ENCODE measurements around the gene TBC1D32.
"Not testable (repeated sequence)": the region's sequence is repeated elsewhere in the genome, so short reads cannot be mapped to it uniquely, and the experiment has no call there.

TBC1D32 gene, protein sequence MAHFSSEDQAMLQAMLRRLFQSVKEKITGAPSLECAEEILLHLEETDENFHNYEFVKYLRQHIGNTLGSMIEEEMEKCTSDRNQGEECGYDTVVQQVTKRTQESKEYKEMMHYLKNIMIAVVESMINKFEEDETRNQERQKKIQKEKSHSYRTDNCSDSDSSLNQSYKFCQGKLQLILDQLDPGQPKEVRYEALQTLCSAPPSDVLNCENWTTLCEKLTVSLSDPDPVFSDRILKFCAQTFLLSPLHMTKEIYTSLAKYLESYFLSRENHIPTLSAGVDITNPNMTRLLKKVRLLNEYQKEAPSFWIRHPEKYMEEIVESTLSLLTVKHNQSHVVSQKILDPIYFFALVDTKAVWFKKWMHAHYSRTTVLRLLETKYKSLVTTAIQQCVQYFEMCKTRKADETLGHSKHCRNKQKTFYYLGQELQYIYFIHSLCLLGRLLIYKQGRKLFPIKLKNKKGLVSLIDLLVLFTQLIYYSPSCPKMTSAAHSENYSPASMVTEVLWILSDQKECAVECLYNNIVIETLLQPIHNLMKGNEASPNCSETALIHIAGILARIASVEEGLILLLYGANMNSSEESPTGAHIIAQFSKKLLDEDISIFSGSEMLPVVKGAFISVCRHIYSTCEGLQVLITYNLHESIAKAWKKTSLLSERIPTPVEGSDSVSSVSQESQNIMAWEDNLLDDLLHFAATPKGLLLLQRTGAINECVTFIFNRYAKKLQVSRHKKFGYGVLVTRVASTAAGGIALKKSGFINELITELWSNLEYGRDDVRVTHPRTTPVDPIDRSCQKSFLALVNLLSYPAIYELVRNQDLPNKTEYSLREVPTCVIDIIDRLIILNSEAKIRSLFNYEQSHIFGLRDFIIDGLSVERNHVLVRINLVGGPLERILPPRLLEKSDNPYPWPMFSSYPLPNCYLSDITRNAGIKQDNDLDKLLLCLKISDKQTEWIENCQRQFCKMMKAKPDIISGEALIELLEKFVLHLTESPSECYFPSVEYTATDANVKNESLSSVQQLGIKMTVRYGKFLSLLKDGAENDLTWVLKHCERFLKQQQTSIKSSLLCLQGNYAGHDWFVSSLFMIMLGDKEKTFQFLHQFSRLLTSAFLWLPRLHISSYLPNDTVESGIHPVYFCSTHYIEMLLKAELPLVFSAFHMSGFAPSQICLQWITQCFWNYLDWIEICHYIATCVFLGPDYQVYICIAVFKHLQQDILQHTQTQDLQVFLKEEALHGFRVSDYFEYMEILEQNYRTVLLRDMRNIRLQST

GRCh38 chr6:121334299-121335086, at the start of gene TBC1D32:
TBC1D32 (minus strand) TSS chr6:121334480; CDS start chr6:121334430, 50 bp downstream.
- peak; percentile 74 to 92 for DNase-seq (ENCODE audit: low read depth in 1 of 2, low spot score in 1 of 2)
- in situ Hi-C loops (cut with HindIII; ENCODE audit: low pct_unique_long_range_greater_than_20kb, low sequenced_read_pairs) = no loop called here
- no peak for TF ChIP-seq JUND (IDR thresholded peaks at IDR 0.05; ENCODE audit: low read depth)

- no peak for DNase-seq (ENCODE audit: low read depth in 1 of 2, low spot score in 1 of 2)
- no peak for TF ChIP-seq JUND (IDR thresholded peaks at IDR 0.05; ENCODE audit: low read depth)
- in situ Hi-C loops (cut with HindIII; ENCODE audit: low pct_unique_long_range_greater_than_20kb, low sequenced_read_pairs) = no loop called here
Observed at GRCh38 chr6:121383478-121383877, 49.2 kb upstream of the TBC1D32 start.

- in situ Hi-C loops (cut with HindIII; ENCODE audit: low pct_unique_long_range_greater_than_20kb, low sequenced_read_pairs) = no loop called here
- no peak for DNase-seq (ENCODE audit: low read depth in 1 of 2, low spot score in 1 of 2)
- TF ChIP-seq JUND (IDR thresholded peaks at IDR 0.05; ENCODE audit: low read depth) = no peak
Observed at GRCh38 chr6:121382467-121383121, 48.3 kb upstream of the TBC1D32 start.

- DNase-seq (ENCODE audit: low read depth in 1 of 2, low spot score in 1 of 2) = no peak
- in situ Hi-C loops (cut with HindIII; ENCODE audit: low pct_unique_long_range_greater_than_20kb, low sequenced_read_pairs) = no loop called here
- no peak for TF ChIP-seq JUND (IDR thresholded peaks at IDR 0.05; ENCODE audit: low read depth)
Observed at GRCh38 chr6:121376411-121376810, 42.1 kb upstream of the TBC1D32 start.

GRCh38 chr6:121374219-121374618, 39.9 kb upstream of the TBC1D32 start:
- in situ Hi-C loops (cut with HindIII; ENCODE audit: low pct_unique_long_range_greater_than_20kb, low sequenced_read_pairs); DNase-seq (ENCODE audit: low read depth in 1 of 2, low spot score in 1 of 2): not testable (repeated sequence)

DNA sequence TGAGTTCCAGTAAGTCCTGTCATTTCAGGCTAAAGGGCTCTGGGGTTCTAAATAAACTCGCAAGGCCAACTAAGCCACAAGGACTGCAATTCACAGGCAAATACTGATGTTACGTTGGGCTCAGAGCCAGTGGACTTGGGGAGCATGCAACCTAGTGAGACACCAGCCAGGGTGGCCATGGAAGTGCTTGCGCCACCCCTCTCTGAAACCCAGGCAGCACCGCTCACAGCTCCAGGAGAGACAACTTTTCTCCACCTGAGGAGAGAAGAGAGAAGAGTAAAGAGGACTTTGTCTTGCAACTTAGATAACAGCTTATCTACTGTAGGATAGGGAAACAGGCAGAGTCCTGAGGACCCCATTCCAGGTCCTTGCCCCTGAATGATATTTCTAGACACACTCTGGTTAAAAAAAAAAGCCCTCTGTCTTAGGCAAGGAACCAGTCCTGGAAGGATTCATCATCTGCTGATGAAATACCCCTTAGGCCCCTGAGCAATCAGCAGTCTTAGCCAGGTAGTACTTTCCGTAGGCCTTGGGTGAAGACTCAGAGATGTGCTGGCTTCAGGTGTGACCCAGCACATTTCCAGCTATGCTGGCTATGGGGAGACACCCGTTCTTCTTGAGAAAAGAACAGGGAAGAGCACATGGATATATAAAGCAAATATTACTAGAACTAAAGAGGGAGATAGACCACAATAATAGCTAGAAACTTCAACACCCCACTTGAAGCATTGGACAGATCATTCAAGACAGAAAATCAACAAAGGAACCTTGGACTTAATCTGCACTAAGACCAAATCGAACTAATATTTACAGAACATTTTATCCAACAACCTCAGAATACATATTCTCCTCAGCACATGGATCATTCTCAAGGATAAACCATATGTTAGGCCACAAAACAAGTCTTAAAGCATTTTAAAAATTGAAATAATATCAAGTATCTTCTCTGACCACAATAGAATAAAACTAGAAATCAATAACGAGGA, 31.5 kb upstream of the TBC1D32 start:
- DNase-seq (ENCODE audit: low read depth in 1 of 2, low spot score in 1 of 2) = no peak
- no peak for TF ChIP-seq JUND (IDR thresholded peaks at IDR 0.05; ENCODE audit: low read depth)
- in situ Hi-C loops (cut with HindIII; ENCODE audit: low pct_unique_long_range_greater_than_20kb, low sequenced_read_pairs) = no loop called here

- no peak for DNase-seq (ENCODE audit: low read depth in 1 of 2, low spot score in 1 of 2)
- TF ChIP-seq JUND (IDR thresholded peaks at IDR 0.05; ENCODE audit: low read depth) = no peak
- in situ Hi-C loops (cut with HindIII; ENCODE audit: low pct_unique_long_range_greater_than_20kb, low sequenced_read_pairs) = no loop called here
Observed at GRCh38 chr6:121356575-121356974, 22.3 kb upstream of the TBC1D32 start.

DNA sequence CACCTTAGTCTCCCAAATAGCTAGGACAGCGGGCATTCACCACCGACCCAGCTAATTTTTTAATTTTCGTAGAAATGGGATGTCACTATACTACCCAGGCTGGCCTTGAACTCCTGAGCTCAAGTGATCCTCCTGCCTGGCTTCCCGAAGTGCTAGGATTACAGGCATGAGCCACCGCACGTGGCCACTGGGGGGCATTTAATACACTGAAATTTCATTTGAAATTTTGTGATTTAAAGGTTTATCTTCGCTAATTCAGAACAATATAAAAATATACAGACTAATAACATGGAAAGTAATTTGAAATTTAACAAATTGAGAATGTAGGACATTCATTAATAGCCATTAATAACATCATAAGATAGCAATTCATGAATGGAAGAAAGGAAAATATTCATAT, 20.5 kb upstream of the TBC1D32 start:
- no peak for TF ChIP-seq JUND (IDR thresholded peaks at IDR 0.05; ENCODE audit: low read depth)
- in situ Hi-C loops (cut with HindIII; ENCODE audit: low pct_unique_long_range_greater_than_20kb, low sequenced_read_pairs) = no loop called here
- DNase-seq (ENCODE audit: low read depth in 1 of 2, low spot score in 1 of 2) = no peak

GRCh38 chr6:121352941-121353340, 18.7 kb upstream of the TBC1D32 start:
- DNase-seq (ENCODE audit: low read depth in 1 of 2, low spot score in 1 of 2) = no peak
- TF ChIP-seq JUND (IDR thresholded peaks at IDR 0.05; ENCODE audit: low read depth) = no peak
- in situ Hi-C loops (cut with HindIII; ENCODE audit: low pct_unique_long_range_greater_than_20kb, low sequenced_read_pairs) = no loop called here

DNA sequence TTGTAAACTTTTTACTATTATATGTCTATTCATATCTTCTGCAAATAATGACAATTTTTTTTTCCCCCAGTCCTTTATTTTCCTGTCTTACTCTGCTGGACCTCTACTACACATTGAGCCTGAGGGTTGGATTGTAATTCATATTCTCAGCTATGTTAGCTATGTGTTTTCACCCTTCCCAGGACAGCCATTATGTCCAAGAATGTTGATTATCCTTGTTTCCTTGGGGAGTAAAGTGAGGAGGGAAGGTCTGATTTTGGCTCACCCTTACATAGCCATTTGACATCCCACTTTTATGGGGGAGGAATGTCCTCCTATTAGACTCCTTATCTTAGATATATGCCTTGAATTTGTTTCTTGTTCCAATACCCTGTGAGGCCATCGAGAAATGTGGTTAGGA, 17.6 kb upstream of the TBC1D32 start:
- no peak for DNase-seq (ENCODE audit: low read depth in 1 of 2, low spot score in 1 of 2)
- in situ Hi-C loops (cut with HindIII; ENCODE audit: low pct_unique_long_range_greater_than_20kb, low sequenced_read_pairs) = no loop called here
- no peak for TF ChIP-seq JUND (IDR thresholded peaks at IDR 0.05; ENCODE audit: low read depth)
